HepG2 (cell line): ENCODE results near the gene DENND4B. TPM values are rescaled to one million over a fixed set of nuclear protein-coding genes. Genes with fewer than 3 reads are reported as not detected.

Experiments used
- ATAC-seq: fragments of 200-7000 bp; cut with Tn5 transposase; 3 replicates; pipeline ENCODE4 v1.9.1; 2020; ENCODE audit warnings: mild to moderate bottlenecking, moderate library complexity
- BruUV-seq: library from RNA; stranded (reverse); fragments of 400-500 nt; replicated peaks from 2 replicates; lab custom pipeline; 2021; lab: Mats Ljungman, UMichigan
- CTCF ChIA-PET: fragments of 300-600 bp; formaldehyde crosslinking; extraction: SDS; loops from one replicate; lab custom pipeline; 2021; ENCODE audit warnings: low total read pairs, inconsistent platforms, low intra/inter-chr PET ratio; lab: Yijun Ruan, JAX
- POLR2A ChIA-PET: fragments of 350-600 bp; sonication (Branson Sonifier 250); formaldehyde crosslinking; loops from one replicate; lab custom pipeline; 2020; ENCODE audit warnings: antibody characterized with exemption, inconsistent platforms; lab: Yijun Ruan, JAX
- DNase-seq: peaks from one replicate; pipeline ENCODE4 v3.0.0-alpha.2; 2015; ENCODE audit warnings: low spot score
- FAIRE-seq: peaks from 3 replicates; lab custom pipeline; 2011; peaks lifted over from hg19 to GRCh38; lab: Jason Lieb, UNC
- H2AFZ ChIP-seq: one replicate; pipeline ENCODE4 v1.6.1; 2011; ENCODE audit warnings: low read length, inconsistent platforms
- H3K27ac ChIP-seq: fragments of 300-600 bp; 3 replicates; pipeline ENCODE4 v1.8.0; 2011; ENCODE audit warnings: mixed run types, mild to moderate bottlenecking, mixed read lengths, low read length, inconsistent platforms; ENCODE audit not compliant: insufficient read depth; ENCODE audit errors: extremely low read length
- H3K27me3 ChIP-seq, 2 experiments: fragments of 200-600 bp in 1 of 2; 2 replicates in 1 of 2; 3 replicates in 1 of 2; pipeline versions ENCODE4 v1.6.0 to v1.8.0; 2011; ENCODE audit warnings: low read length in 2 of 2, mild to moderate bottlenecking in 2 of 2, moderate library complexity in 2 of 2, inconsistent platforms in 1 of 2; ENCODE audit not compliant: insufficient read depth in 2 of 2, control insufficient read depth in 1 of 2
- H3K36me3 ChIP-seq, 2 experiments: fragments of 200-600 bp in 1 of 2; replicated peaks in 1 of 2; 2 replicates in 1 of 2; 3 replicates in 1 of 2; pipeline versions ENCODE4 v1.5.1 to v1.8.0; 2011; ENCODE audit warnings: low read length in 2 of 2, inconsistent platforms in 1 of 2; ENCODE audit not compliant: insufficient read depth in 2 of 2, control insufficient read depth in 1 of 2
- H3K4me1 ChIP-seq: 2 replicates; pipeline ENCODE4 v1.5.1; 2012; ENCODE audit warnings: low read length, inconsistent platforms; ENCODE audit not compliant: insufficient read depth
- H3K4me2 ChIP-seq: 2 replicates; pipeline ENCODE4 v1.6.0; 2011; ENCODE audit warnings: low read depth, low read length, inconsistent platforms
- H3K4me3 ChIP-seq, 3 experiments: fragments of 200-600 bp in 1 of 3; sonication (generic), shearing (Covaris generic) in 1 of 3; replicated peaks in 1 of 3; 2 replicates each; pipeline ENCODE4 v1.5.1; 2011 to 2016; ENCODE audit warnings: low read length in 3 of 3, inconsistent platforms in 2 of 3, low read depth in 2 of 3, mild to moderate bottlenecking in 2 of 3, control low read depth in 1 of 3, mixed read lengths in 1 of 3; ENCODE audit not compliant: insufficient read depth in 1 of 3
- H3K79me2 ChIP-seq: one replicate; pipeline ENCODE4 v1.6.1; 2011; ENCODE audit warnings: low read length, inconsistent platforms; ENCODE audit not compliant: insufficient read depth
- H3K9ac ChIP-seq: 2 replicates; pipeline ENCODE4 v1.6.0; 2011; ENCODE audit warnings: mild to moderate bottlenecking, low read depth, low read length, inconsistent platforms; ENCODE audit not compliant: insufficient read depth
- H3K9me3 ChIP-seq: 2 replicates; pipeline ENCODE4 v1.5.1; 2012; ENCODE audit warnings: mild to moderate bottlenecking, low read length
- H4K20me1 ChIP-seq: 2 replicates; pipeline ENCODE4 v1.6.0; 2011; ENCODE audit warnings: inconsistent platforms, mild to moderate bottlenecking, low read length, moderate library complexity; ENCODE audit not compliant: insufficient read depth
- CAMTA2 ChIP-seq: sonication (generic); formaldehyde crosslinking; IDR thresholded peaks from 2 replicates; pipeline ENCODE4 v1.4.0; 2020; ENCODE audit warnings: mild to moderate bottlenecking, missing genetic modification reagents, borderline replicate concordance
- ZNF766 ChIP-seq: sonication (generic); formaldehyde crosslinking; IDR thresholded peaks from 2 replicates; pipeline ENCODE4 v1.5.0; 2020; ENCODE audit warnings: missing genetic modification reagents, borderline replicate concordance
- WGBS: methylation state at CpG from one replicate; pipeline ENCODE4 v1.1.6; 2017; ENCODE audit warnings: low lambda C conversion rate; 5-methylcytosine and 5-hydroxymethylcytosine counted together
- in situ Hi-C: cut with HindIII; loops from 2 replicates; pipeline ENCODE4 v1.10.0; 2017; ENCODE audit warnings: low pct_unique_long_range_greater_than_20kb; ENCODE audit not compliant: extremely low pct_ligation_motif_present
- intact Hi-C: fragments of 100-400 bp; cut with micrococcal nuclease; formaldehyde crosslinking; loops from one replicate; pipeline ENCODE4 v1.10.0; 2022; ENCODE audit not compliant: unreplicated experiment
- polyA plus RNA-seq, 8 experiments: library from polyadenylated mRNA; depleted of rRNA in 3 of 8; stranded (reverse) in 7 of 8; unstranded in 1 of 8; fragments of >200 nt; fragmentation: Illumina TruSeq in 4 of 8; extraction: Trizol in 4 of 8; gene quantifications; 2 replicates each; pipeline versions ENCODE4 v1.2.1 to v1.2.3, GENCODE V29; 2011 to 2016; ENCODE audit warnings: low read depth in 4 of 8, missing spikeins in 1 of 8, mixed read lengths in 1 of 8; ENCODE audit not compliant: insufficient read depth in 1 of 8
- total RNA-seq, 5 experiments: library from RNA; depleted of rRNA; stranded (reverse); fragments of >200 nt; fragmentation: Illumina TruSeq; extraction: Trizol; gene quantifications; 2 replicates each; pipeline ENCODE4 v1.2.3, GENCODE V29; 2016; ENCODE audit warnings: low read depth in 1 of 5
- TF ChIP-seq, protein P1 (sequence below): sonication (generic); formaldehyde crosslinking; IDR thresholded peaks from 2 replicates; pipeline ENCODE4 v1.8.0; 2022; ENCODE audit warnings: missing genetic modification reagents, low read depth, mild to moderate bottlenecking, borderline replicate concordance
- TF ChIP-seq, protein P2 (sequence below): conservative IDR thresholded peaks from 2 replicates; pipeline ENCODE4 v1.6.1; 2018; ENCODE audit warnings: missing genetic modification reagents

DENND4B gene
- total and polyA plus RNA-seq, 2 of the 13 experiments (the other 11 are each of a cell fraction or from before 2014, with no cell fraction given) = 15.1 to 20.3 TPM

DNA sequence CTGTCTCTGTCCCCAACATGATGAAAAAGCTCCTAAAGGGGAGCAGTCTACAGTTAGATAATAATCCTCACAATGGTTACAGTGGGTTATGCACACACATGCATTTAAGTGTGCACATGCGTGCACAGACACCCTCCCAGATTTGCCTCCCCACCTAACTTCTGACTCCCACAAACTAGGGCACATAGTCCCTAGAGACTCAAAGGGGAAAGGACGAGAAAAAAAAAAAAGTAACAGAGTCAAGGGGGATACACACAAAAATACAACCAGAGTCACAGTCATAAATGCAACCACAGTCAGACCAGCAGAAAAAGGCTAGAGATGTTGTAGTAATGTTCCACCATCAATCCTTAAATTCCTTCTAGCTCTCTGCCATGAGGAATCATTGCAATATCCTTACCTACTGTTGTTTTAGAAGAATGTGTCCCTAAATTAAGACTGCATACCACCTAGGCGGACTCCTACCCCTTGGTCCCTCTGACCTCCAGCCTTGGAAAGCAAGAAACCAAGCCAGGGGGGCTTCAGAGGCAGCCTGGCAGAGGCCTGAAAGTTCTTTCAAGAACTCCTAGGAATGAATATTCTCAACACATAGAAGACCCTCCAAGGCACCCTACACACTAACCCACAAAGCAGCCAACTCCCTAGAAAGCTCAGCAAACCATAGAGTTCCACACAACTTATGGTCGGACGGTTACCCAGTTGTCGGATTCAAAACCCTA lies 10.6 kb upstream of the DENND4B start:
- peaks cover 50% of the 10 kb centered on the region for H3K79me2 ChIP-seq
- in situ Hi-C loops = no loop called here

More for the DNA sequence above, 10.6 kb upstream of the DENND4B start:
- Histone ChIP-seq H3K27ac (peak overlapping the region; percentile 75), H3K27me3 (peaks cover 0 to 7% of the 10 kb centered on the region in 2 experiments; a peak in 1 of 5 replicates), H4K20me1 (peaks cover 7% of the 10 kb centered on the region; the same call in 1 of the 2 replicates), H2AFZ (no peak overlapping the region), H3K4me3 (peak overlapping the region; percentile 89 to 99 (median 92)), H3K4me1 (peaks cover 67% of the 10 kb centered on the region), H3K9me3 (no peaks in the 10 kb centered on the region), H3K36me3 (peaks cover 2 to 22% of the 10 kb centered on the region in 2 experiments; a peak in 4 of 5 replicates), H3K4me2 (peak overlapping the region; percentile 89), H3K9ac (peak overlapping the region; percentile 85)
- DNase-seq (no peak), ATAC-seq (no peak), FAIRE-seq (no peak)
- TF ChIP-seq ZNF766 (CRISPR knock-in tag) (no peak), CAMTA2 (CRISPR knock-in tag) (0 out of 2 replicates have a peak, but pooled peaks have one; percentile 10)
- TF ChIP-seq, protein P1, sequence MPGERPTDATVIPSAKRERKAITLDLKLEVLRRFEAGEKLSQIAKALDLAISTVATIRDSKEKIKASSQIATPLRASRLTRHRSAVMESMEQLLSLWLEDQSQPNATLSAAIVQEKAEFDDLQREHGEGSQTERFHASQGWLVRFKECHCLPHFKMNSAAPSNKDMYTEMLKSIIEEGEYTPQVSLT (CRISPR knock-in tag) = no peak
- TF ChIP-seq, protein P2, sequence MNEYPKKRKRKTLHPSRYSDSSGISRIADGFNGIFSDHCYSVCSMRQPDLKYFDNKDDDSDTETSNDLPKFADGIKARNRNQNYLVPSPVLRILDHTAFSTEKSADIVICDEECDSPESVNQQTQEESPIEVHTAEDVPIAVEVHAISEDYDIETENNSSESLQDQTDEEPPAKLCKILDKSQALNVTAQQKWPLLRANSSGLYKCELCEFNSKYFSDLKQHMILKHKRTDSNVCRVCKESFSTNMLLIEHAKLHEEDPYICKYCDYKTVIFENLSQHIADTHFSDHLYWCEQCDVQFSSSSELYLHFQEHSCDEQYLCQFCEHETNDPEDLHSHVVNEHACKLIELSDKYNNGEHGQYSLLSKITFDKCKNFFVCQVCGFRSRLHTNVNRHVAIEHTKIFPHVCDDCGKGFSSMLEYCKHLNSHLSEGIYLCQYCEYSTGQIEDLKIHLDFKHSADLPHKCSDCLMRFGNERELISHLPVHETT (CRISPR knock-in tag) = no peak
- intact Hi-C loops = loop anchor here (5.0 kb wide), 1 partner anchor 35 kb away; the partner anchor contains the start of gene GATAD2B
- WGBS = 27% methylated on average over 6 of the region's 6 CpGs
- CTCF ChIA-PET = no interaction called here
- POLR2A ChIA-PET = interaction anchor here (1.0 to 7.0 kb wide), 5 partner anchors 10 to 33 kb away, joined by 3 to 89 read pairs (median 12); partner anchors contain the start of genes CREB3L4, DENND4B, JTB and RPS27
- BruUV-seq = no TSS peak
